ENCODE data around the gene CLP1.

The CLP1 gene

GRCh38 chr11:57618438-57618837, 39.1 kb upstream of the CLP1 start:
- no peaks in the 10 kb centered on the region for H3K27me3 ChIP-seq (replicated peaks; ENCODE audit: control insufficient read depth, insufficient read depth, low read length)
- no peak for TF ChIP-seq CTCF (IDR thresholded peaks at IDR 0.05; ENCODE audit: insufficient read depth, low read length, poor library complexity, severe bottlenecking)
- no peaks in the 10 kb centered on the region for H3K36me3 ChIP-seq (ENCODE audit: control insufficient read depth, insufficient read depth, low read length)
- no peak for DNase-seq (ENCODE audit: extremely low read depth, insufficient read length)
- H3K4me3 ChIP-seq (replicated peaks; ENCODE audit: low read depth, low read length): no peak overlapping the region

GRCh38 chr11:57619331-57619730, 38.2 kb upstream of the CLP1 start:
- no peak overlapping the region for H3K4me3 ChIP-seq (replicated peaks; ENCODE audit: low read depth, low read length)
- no peak for DNase-seq (ENCODE audit: extremely low read depth, insufficient read length)
- no peaks in the 10 kb centered on the region for H3K36me3 ChIP-seq (ENCODE audit: control insufficient read depth, insufficient read depth, low read length)
- peak; percentile 16 for TF ChIP-seq CTCF (IDR thresholded peaks at IDR 0.05; ENCODE audit: insufficient read depth, low read length, poor library complexity, severe bottlenecking)
- H3K27me3 ChIP-seq (replicated peaks; ENCODE audit: control insufficient read depth, insufficient read depth, low read length): no peaks in the 10 kb centered on the region

- TF ChIP-seq CTCF (IDR thresholded peaks at IDR 0.05; ENCODE audit: insufficient read depth, low read length, poor library complexity, severe bottlenecking): no peak
- DNase-seq (ENCODE audit: extremely low read depth, insufficient read length): no peak
Observed at GRCh38 chr11:57620467-57620866, 37.1 kb upstream of the CLP1 start.

GRCh38 chr11:57622263-57622662, 35.3 kb upstream of the CLP1 start:
- H3K36me3 ChIP-seq (ENCODE audit: control insufficient read depth, insufficient read depth, low read length): no peaks in the 10 kb centered on the region
- H3K4me3 ChIP-seq (replicated peaks; ENCODE audit: low read depth, low read length): no peak overlapping the region
- no peak for DNase-seq (ENCODE audit: extremely low read depth, insufficient read length)
- no peak for TF ChIP-seq CTCF (IDR thresholded peaks at IDR 0.05; ENCODE audit: insufficient read depth, low read length, poor library complexity, severe bottlenecking)
- H3K27me3 ChIP-seq (replicated peaks; ENCODE audit: control insufficient read depth, insufficient read depth, low read length): no peaks in the 10 kb centered on the region

More at GRCh38 chr11:57620467-57620866, 37.1 kb upstream of the CLP1 start:
- no peaks in the 10 kb centered on the region for H3K36me3 ChIP-seq (ENCODE audit: control insufficient read depth, insufficient read depth, low read length)
- H3K4me3 ChIP-seq (replicated peaks; ENCODE audit: low read depth, low read length): no peak overlapping the region
- H3K27me3 ChIP-seq (replicated peaks; ENCODE audit: control insufficient read depth, insufficient read depth, low read length): no peaks in the 10 kb centered on the region

GRCh38 chr11:57624864-57625263, 32.7 kb upstream of the CLP1 start:
- Histone ChIP-seq H3K36me3 (ENCODE audit: control insufficient read depth, insufficient read depth, low read length) (no peaks in the 10 kb centered on the region), H3K27me3 (replicated peaks; ENCODE audit: control insufficient read depth, insufficient read depth, low read length) (no peaks in the 10 kb centered on the region; the same call in 1 of the 2 replicates), H3K4me3 (replicated peaks; ENCODE audit: low read depth, low read length) (no peak overlapping the region)
- TF ChIP-seq CTCF (IDR thresholded peaks at IDR 0.05; ENCODE audit: insufficient read depth, low read length, poor library complexity, severe bottlenecking): no peak
- DNase-seq (ENCODE audit: extremely low read depth, insufficient read length): no peak

GRCh38 chr11:57626895-57627294, 30.7 kb upstream of the CLP1 start:
- no peak for TF ChIP-seq CTCF (IDR thresholded peaks at IDR 0.05; ENCODE audit: insufficient read depth, low read length, poor library complexity, severe bottlenecking)
- no peaks in the 10 kb centered on the region; the same call in 1 of the 2 replicates for H3K27me3 ChIP-seq (replicated peaks; ENCODE audit: control insufficient read depth, insufficient read depth, low read length)

More at GRCh38 chr11:57626895-57627294, 30.7 kb upstream of the CLP1 start:
- no peak for DNase-seq (ENCODE audit: extremely low read depth, insufficient read length)
- H3K36me3 ChIP-seq (ENCODE audit: control insufficient read depth, insufficient read depth, low read length): no peaks in the 10 kb centered on the region
- H3K4me3 ChIP-seq (replicated peaks; ENCODE audit: low read depth, low read length): no peak overlapping the region

Data from GM06990 (cell line).